ENCODE measurements around the gene PKP3.
A peak's percentile ranks its signal among the peaks of the same experiment; 100 is the strongest.
"Not testable (repeated sequence)": the region's sequence is repeated elsewhere in the genome, so short reads cannot be mapped to it uniquely, and the experiment has no call there.

Gene PKP3

GRCh38 chr11:432501-433100 lies 38.6 kb downstream of the PKP3 start:
- no peak for DNase-seq

GRCh38 chr11:433111-433510 lies 39.1 kb downstream of the PKP3 start:
- no peak for DNase-seq

- no peak for DNase-seq
Observed at GRCh38 chr11:433641-434040, 39.6 kb downstream of the PKP3 start.

- DNase-seq, result no peak
Observed at GRCh38 chr11:434496-434895, 40.5 kb downstream of the PKP3 start.

- DNase-seq, result not testable (repeated sequence)
Observed at GRCh38 chr11:434999-435740, 41.2 kb downstream of the PKP3 start.

- no peak for DNase-seq
Observed at GRCh38 chr11:437228-437870, 43.3 kb downstream of the PKP3 start.

- DNase-seq, result no peak
Observed at GRCh38 chr11:438101-438844, 44.3 kb downstream of the PKP3 start.

GRCh38 chr11:439315-440064 lies 45.5 kb downstream of the PKP3 start:
- DNase-seq, result no peak

- DNase-seq, result no peak
Observed at GRCh38 chr11:440065-441042, 46.3 kb downstream of the PKP3 start.

- DNase-seq, result no peak
Observed at GRCh38 chr11:441043-441417, 47.0 kb downstream of the PKP3 start.

- peak; percentile 82 for DNase-seq
Observed at GRCh38 chr11:441418-442274, 47.6 kb downstream of the PKP3 start, which contains the start of gene ANO9. Gene ANO9, minus strand, starts transcription at chr11:442011. Its CDS starts 85 bp downstream, at chr11:441926.

- DNase-seq, result no peak
Observed at GRCh38 chr11:442611-443081, 48.6 kb downstream of the PKP3 start.

- no peak for DNase-seq
Observed at GRCh38 chr11:443542-444199, 49.7 kb downstream of the PKP3 start.

- no peak for DNase-seq
Observed at GRCh38 chr11:444396-445144, 50.6 kb downstream of the PKP3 start.

GRCh38 chr11:445765-446588 lies 52.0 kb downstream of the PKP3 start:
- DNase-seq, result no peak

GRCh38 chr11:446891-447290 lies 52.9 kb downstream of the PKP3 start:
- no peak for DNase-seq

- peak; percentile 99 for DNase-seq
Observed at GRCh38 chr11:447923-448731, 54.1 kb downstream of the PKP3 start.
